Gastrocnemius medialis (tissue), 4 donors: ENCODE data around the gene SYT1. TPM values are rescaled to one million over a fixed set of nuclear protein-coding genes. Genes with fewer than 3 reads are reported as not detected.

ENCODE experiments used
- ATAC-seq, 2 donors: fragments of 150-250 bp; one replicate each; pipeline ENCODE4 v1.9.1; 2016
- DNase-seq, 2 donors: peaks; one replicate each; pipeline ENCODE4 v3.0.0-alpha.2; 2019
- H3K27ac ChIP-seq, 4 donors: fragments of 200-600 bp; sonication (generic); 1 replicate in 1 of 4; 2 replicates in 3 of 4; pipeline ENCODE4 v1.5.1; 2016 to 2018; ENCODE audit warnings: mild to moderate bottlenecking in 2 of 4, moderate library complexity in 1 of 4
- H3K27me3 ChIP-seq, 3 donors: fragments of 200-600 bp; sonication (generic) in 2 of 3; 1 replicate in 1 of 3; 2 replicates in 2 of 3; pipeline versions ENCODE4 v1.5.1 to v1.6.0; 2016 to 2019; ENCODE audit warnings: mild to moderate bottlenecking in 1 of 3, moderate library complexity in 1 of 3
- H3K36me3 ChIP-seq, 2 donors: fragments of 200-600 bp; sonication (generic) in 1 of 2; one replicate each; pipeline ENCODE4 v1.5.1; 2017 to 2018
- H3K4me1 ChIP-seq, 2 donors: fragments of 200-600 bp; sonication (generic) in 1 of 2; one replicate each; pipeline ENCODE4 v1.5.1; 2016 to 2017; ENCODE audit warnings: mild to moderate bottlenecking in 2 of 2
- H3K4me3 ChIP-seq, 4 donors: fragments of 200-600 bp; sonication (generic) in 3 of 4; 1 replicate in 1 of 4; 2 replicates in 3 of 4; pipeline ENCODE4 v1.5.1; 2016 to 2019; ENCODE audit warnings: mild to moderate bottlenecking in 2 of 4
- H3K9me3 ChIP-seq, 3 donors: fragments of 200-600 bp; sonication (generic) in 2 of 3; 1 replicate in 1 of 3; 2 replicates in 2 of 3; pipeline ENCODE4 v1.5.1; 2016 to 2019
- CTCF ChIP-seq, 5 experiments: fragments of 450-650 bp in 3 of 5; fragments of 200-600 bp in 2 of 5; sonication (generic) in 2 of 5; IDR thresholded peaks in 4 of 5; conservative IDR thresholded peaks in 1 of 5; 1 replicate in 4 of 5; 2 replicates in 1 of 5; pipeline ENCODE4 v1.5.1; 2016 to 2019; ENCODE audit warnings: antibody characterized with exemption in 5 of 5, mild to moderate bottlenecking in 3 of 5, moderate library complexity in 3 of 5
- POLR2A ChIP-seq, 2 donors: fragments of 450-650 bp; IDR thresholded peaks; one replicate each; pipeline ENCODE4 v1.6.1; 2017; ENCODE audit warnings: antibody characterized with exemption in 2 of 2, mild to moderate bottlenecking in 2 of 2, moderate library complexity in 2 of 2
- in situ Hi-C, 4 donors: fragments of 200-750 bp; cut with MboI; loops; one replicate each; pipeline versions ENCODE4 v1.15.0 to v1.8.0; 2017; ENCODE audit warnings: low sequenced_read_pairs in 4 of 4
- intact Hi-C: fragments of 100-400 bp; cut with DNase I; formaldehyde crosslinking; loops from one replicate; pipeline ENCODE4 v1.15.1; 2023; ENCODE audit warnings: low total_unique reads
- total RNA-seq, 4 donors: library from RNA; depleted of rRNA; stranded (reverse); fragments of >200 nt; gene quantifications; one replicate each; pipeline versions ENCODE4 v1.1.0 to v1.2.3, GENCODE V29; 2016

The SYT1 gene
- total RNA-seq, 4 donors from 2014 or later: 0.13 to 0.88 TPM; not detected in 2

GRCh38 chr12:79333144-79333543, 468.6 kb downstream of the SYT1 start:
- intact Hi-C loops (no loop called here), in situ Hi-C loops (no loop called here)
- H3K9me3 ChIP-seq: no peaks in the 10 kb centered on the region
- H3K27me3 ChIP-seq: no peaks in the 10 kb centered on the region
- H3K4me3 ChIP-seq: no peak overlapping the region
- H3K4me1 ChIP-seq: no peaks in the 10 kb centered on the region
- H3K27ac ChIP-seq: no peak overlapping the region
- DNase-seq (no peak), ATAC-seq (no peak)
- no peaks in the 10 kb centered on the region for H3K36me3 ChIP-seq
- TF ChIP-seq CTCF (IDR thresholded peaks at IDR 0.05 in 4 of 5, conservative IDR thresholded peaks at IDR 0.05 in 1 of 5) (no peak), POLR2A (IDR thresholded peaks at IDR 0.05) (no peak)

DNA sequence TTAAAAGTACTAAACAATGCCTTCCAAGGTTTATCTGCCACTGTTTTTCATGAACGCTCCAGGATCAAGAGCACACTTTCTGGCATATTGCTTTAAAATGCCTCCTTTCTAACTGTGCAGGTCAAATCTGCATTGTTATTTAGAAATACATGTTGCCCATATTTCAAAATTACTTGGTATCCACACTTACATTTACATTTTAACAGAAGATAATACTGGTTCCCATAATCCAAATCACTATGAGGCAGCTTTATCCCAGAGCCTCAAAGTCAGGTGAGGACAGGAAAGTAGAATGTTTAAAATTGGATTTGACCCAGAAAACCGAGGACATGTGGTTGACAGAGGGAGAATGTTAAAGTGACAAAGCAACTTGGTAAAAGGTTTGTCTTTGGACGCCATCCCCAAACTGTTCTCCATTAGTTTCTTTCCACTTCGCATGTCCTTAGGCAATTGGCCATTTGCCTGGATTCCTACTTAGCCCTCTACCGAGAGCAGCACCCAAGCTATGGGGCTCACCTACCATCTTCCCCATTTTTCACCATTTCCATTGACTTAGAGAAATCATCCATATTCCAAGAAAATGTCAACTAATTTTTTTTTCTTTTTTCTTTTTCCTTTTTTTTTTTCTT, 473.2 kb downstream of the SYT1 start:
- Histone ChIP-seq H3K4me1 (no peaks in the 10 kb centered on the region), H3K27me3 (no peaks in the 10 kb centered on the region), H3K9me3 (no peaks in the 10 kb centered on the region), H3K36me3 (no peaks in the 10 kb centered on the region), H3K4me3 (no peak overlapping the region), H3K27ac (no peak overlapping the region)
- DNase-seq: no peak
- intact Hi-C loops: no loop called here
- in situ Hi-C loops: no loop called here
- no peak for ATAC-seq
- TF ChIP-seq POLR2A (IDR thresholded peaks at IDR 0.05) (no peak), CTCF (IDR thresholded peaks at IDR 0.05 in 4 of 5, conservative IDR thresholded peaks at IDR 0.05 in 1 of 5) (no peak)

DNA sequence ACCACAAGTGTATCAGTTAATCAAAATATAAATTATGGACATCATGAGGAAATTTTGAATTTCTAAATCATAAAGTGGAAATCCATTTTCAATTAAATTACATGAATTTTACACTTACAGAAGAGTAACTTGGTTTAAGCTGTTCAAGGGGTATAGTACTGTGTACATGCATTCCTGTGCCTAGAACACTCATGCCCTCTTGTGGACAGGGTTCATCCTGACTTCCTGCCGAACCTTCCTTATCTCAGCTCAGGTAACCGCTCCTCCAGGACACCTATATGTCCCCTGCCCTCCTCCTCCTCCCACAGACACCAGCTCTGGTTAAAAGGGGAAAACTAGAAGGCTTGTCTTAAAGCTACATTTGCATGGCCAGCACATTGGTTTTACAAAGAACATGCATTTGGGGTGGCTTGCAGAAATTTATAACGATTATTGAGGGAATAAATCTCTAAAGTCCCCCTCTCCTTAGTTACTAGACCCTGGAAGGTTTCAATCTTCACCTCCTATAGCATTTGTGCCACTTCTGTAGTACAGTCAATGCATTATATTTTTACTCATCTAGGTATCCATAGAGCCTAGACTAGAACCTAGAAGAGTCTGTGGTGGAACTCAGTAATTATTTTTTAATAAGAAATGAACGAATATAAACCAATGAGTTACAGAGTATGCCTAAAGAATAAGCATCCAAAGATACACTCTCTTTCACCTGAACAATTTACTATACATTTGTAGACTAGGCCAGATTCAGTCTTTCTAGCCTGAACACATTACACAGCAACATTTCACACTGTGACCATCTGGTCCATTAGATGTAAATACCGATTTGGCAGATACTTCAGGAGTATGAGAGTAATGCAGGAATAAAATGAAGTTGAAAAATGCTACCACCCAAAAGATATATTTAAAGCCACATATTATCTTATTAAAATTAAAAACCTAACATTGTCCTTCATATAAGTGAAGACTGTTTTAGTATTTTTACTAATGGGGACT, 480.6 kb downstream of the SYT1 start:
- no peak overlapping the region for H3K27ac ChIP-seq
- DNase-seq (no peak), ATAC-seq (no peak)
- H3K4me3 ChIP-seq: no peak overlapping the region
- no peaks in the 10 kb centered on the region for H3K9me3 ChIP-seq
- in situ Hi-C loops (no loop called here), intact Hi-C loops (no loop called here)
- H3K4me1 ChIP-seq: no peaks in the 10 kb centered on the region
- H3K27me3 ChIP-seq: no peaks in the 10 kb centered on the region
- H3K36me3 ChIP-seq: no peaks in the 10 kb centered on the region
- TF ChIP-seq POLR2A (IDR thresholded peaks at IDR 0.05) (no peak), CTCF (IDR thresholded peaks at IDR 0.05 in 4 of 5, conservative IDR thresholded peaks at IDR 0.05 in 1 of 5) (peak in 2 of 5 experiments; percentile 28 to 39)

DNA sequence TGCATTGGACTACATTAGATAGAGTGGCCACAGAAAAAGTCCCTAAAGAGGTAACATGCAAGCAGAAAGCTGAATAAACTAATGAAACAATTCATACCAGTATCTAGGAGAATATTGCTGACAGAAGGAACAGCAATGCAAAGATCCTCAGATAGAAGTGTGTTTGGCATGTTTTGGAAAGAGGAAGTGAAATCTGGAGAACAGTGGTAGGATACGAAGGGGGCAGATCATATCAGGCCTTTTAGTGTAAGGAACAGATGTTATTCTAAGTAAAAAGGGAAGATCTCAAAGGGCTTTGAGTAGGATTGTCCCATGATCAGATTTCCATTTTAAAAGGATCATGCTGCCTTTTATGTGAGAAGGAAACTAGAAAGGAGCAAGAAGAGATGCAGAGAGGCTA, 483.3 kb downstream of the SYT1 start:
- no peak for TF ChIP-seq CTCF (IDR thresholded peaks at IDR 0.05 in 4 of 5, conservative IDR thresholded peaks at IDR 0.05 in 1 of 5)
- TF ChIP-seq POLR2A (IDR thresholded peaks at IDR 0.05): no peak
- ATAC-seq (no peak), DNase-seq (no peak)
- intact Hi-C loops: no loop called here
- no peak overlapping the region for H3K4me3 ChIP-seq
- no peaks in the 10 kb centered on the region for H3K9me3 ChIP-seq
- no peaks in the 10 kb centered on the region for H3K27me3 ChIP-seq
- no peak overlapping the region for H3K27ac ChIP-seq
- H3K4me1 ChIP-seq: no peaks in the 10 kb centered on the region
- H3K36me3 ChIP-seq: no peaks in the 10 kb centered on the region
- in situ Hi-C loops: no loop called here
